Panc1 (cell line): ENCODE data around the gene ETV7. TPM values are rescaled to one million over a fixed set of nuclear protein-coding genes. Genes with fewer than 3 reads are reported as not detected.

Experiments
- ATAC-seq: fragments of 200-7000 bp; cut with Tn5 transposase; 2 replicates; pipeline ENCODE4 v1.9.1; 2020; ENCODE audit warnings: mild to moderate bottlenecking, moderate library complexity
- BruUV-seq: library from RNA; stranded (reverse); fragments of 400-500 nt; replicated peaks from 2 replicates; lab custom pipeline; 2021; lab: Mats Ljungman, UMichigan
- CTCF ChIA-PET: fragments of 300-600 bp; sonication (Branson Sonifier 250); formaldehyde crosslinking; loops from one replicate; lab custom pipeline; 2022; ENCODE audit warnings: antibody characterized with exemption; lab: Charles Lee
- POLR2A ChIA-PET: fragments of 300-600 bp; sonication (Branson Sonifier 250); formaldehyde crosslinking; loops from one replicate; lab custom pipeline; 2022; ENCODE audit warnings: antibody characterized with exemption; lab: Charles Lee
- DNase-seq: peaks from one replicate; pipeline ENCODE4 v3.0.0-alpha.2; 2010; ENCODE audit warnings: low read depth, low spot score
- H3K27ac ChIP-seq: 2 replicates; pipeline ENCODE4 v1.5.1; 2011; ENCODE audit warnings: mild to moderate bottlenecking, low read length, inconsistent platforms
- H3K27me3 ChIP-seq: fragments of 200-500 bp; sonication (Bioruptor generic); 2 replicates; pipeline ENCODE4 v1.6.0; 2014; ENCODE audit warnings: low read length, inconsistent platforms; ENCODE audit not compliant: control insufficient read depth, insufficient read depth
- H3K36me3 ChIP-seq: fragments of 200-500 bp; sonication (Bioruptor generic); 2 replicates; pipeline ENCODE4 v1.5.1; 2014; ENCODE audit warnings: inconsistent platforms, mild to moderate bottlenecking, low read length, moderate library complexity; ENCODE audit not compliant: control insufficient read depth, insufficient read depth
- H3K4me1 ChIP-seq: 2 replicates; pipeline ENCODE4 v1.5.1; 2011; ENCODE audit warnings: inconsistent platforms, mild to moderate bottlenecking, low read length, moderate library complexity; ENCODE audit not compliant: control insufficient read depth, insufficient read depth
- H3K4me3 ChIP-seq, 2 experiments: 2 replicates each; pipeline ENCODE4 v1.5.1; 2011 to 2012; ENCODE audit warnings: low read depth in 2 of 2, low read length in 2 of 2, mild to moderate bottlenecking in 2 of 2, inconsistent platforms in 1 of 2, moderate library complexity in 1 of 2
- H3K9me3 ChIP-seq: fragments of 200-500 bp; sonication (Bioruptor generic); 2 replicates; pipeline ENCODE4 v1.5.1; 2014; ENCODE audit warnings: low read depth, mild to moderate bottlenecking, inconsistent platforms, low read length, moderate library complexity; ENCODE audit not compliant: control insufficient read depth, insufficient read depth
- POLR2AphosphoS5 ChIP-seq: IDR thresholded peaks from 2 replicates; pipeline ENCODE4 v1.6.1; 2012; ENCODE audit warnings: mild to moderate bottlenecking, low read depth, low read length, moderate library complexity
- SIN3A ChIP-seq: IDR thresholded peaks from 2 replicates; pipeline ENCODE4 v1.6.1; 2012; ENCODE audit warnings: low read depth, mild to moderate bottlenecking, low read length, moderate library complexity, borderline replicate concordance; ENCODE audit not compliant: insufficient read depth
- TCF7L2 ChIP-seq: IDR thresholded peaks from 2 replicates; pipeline ENCODE4 v1.6.1; 2011; ENCODE audit warnings: mild to moderate bottlenecking, low read depth, low read length, inconsistent platforms
- in situ Hi-C: cut with HindIII; loops from 2 replicates; pipeline ENCODE4 v1.10.0; 2016; ENCODE audit warnings: low sequenced_read_pairs, low pct_unique_long_range_greater_than_20kb
- intact Hi-C: fragments of 100-400 bp; cut with micrococcal nuclease; formaldehyde crosslinking; loops from one replicate; pipeline ENCODE4 v1.10.0; 2022; ENCODE audit not compliant: unreplicated experiment
- total RNA-seq: library from RNA; stranded (reverse); gene quantifications from one replicate; pipeline ENCODE4 v1.2.1, GENCODE V29; 2021; ENCODE audit not compliant: unreplicated experiment
- TF ChIP-seq, protein P1 (sequence below), 2 experiments: IDR thresholded peaks; 2 replicates each; pipeline ENCODE4 v1.6.1; 2011 to 2012; ENCODE audit warnings: low read depth in 2 of 2, control low read depth in 1 of 2, low read length in 1 of 2, mild to moderate bottlenecking in 1 of 2, moderate library complexity in 1 of 2; ENCODE audit not compliant: insufficient read depth in 1 of 2
- TF ChIP-seq, protein P2 (sequence below): fragments of 450-650 bp; IDR thresholded peaks from 2 replicates; pipeline ENCODE4 v1.5.1; 2017; ENCODE audit warnings: mild to moderate bottlenecking

Gene ETV7
- total RNA-seq, 1 experiment from 2014 or later: 2.0 TPM

DNA sequence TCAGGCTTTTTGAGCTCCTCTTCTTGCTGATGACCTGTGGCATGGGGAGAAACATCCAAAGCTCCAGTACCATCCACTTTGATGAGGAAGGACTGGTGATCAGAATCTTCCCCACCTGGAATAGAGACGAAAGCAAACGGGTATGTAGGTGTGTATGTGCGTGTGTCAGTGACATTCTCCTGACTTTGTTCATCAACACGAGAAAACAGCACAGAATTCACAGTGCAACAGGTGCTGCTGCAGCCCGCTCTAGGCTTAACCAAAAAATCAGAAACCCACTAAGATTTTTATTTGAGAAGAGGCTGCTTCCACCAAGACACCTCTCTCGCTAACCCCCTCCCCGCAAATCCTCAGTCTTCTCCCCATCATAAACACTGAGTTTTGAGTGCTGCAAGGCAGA is 58.9 kb downstream of the ETV7 start:
- TF ChIP-seq, protein P1, sequence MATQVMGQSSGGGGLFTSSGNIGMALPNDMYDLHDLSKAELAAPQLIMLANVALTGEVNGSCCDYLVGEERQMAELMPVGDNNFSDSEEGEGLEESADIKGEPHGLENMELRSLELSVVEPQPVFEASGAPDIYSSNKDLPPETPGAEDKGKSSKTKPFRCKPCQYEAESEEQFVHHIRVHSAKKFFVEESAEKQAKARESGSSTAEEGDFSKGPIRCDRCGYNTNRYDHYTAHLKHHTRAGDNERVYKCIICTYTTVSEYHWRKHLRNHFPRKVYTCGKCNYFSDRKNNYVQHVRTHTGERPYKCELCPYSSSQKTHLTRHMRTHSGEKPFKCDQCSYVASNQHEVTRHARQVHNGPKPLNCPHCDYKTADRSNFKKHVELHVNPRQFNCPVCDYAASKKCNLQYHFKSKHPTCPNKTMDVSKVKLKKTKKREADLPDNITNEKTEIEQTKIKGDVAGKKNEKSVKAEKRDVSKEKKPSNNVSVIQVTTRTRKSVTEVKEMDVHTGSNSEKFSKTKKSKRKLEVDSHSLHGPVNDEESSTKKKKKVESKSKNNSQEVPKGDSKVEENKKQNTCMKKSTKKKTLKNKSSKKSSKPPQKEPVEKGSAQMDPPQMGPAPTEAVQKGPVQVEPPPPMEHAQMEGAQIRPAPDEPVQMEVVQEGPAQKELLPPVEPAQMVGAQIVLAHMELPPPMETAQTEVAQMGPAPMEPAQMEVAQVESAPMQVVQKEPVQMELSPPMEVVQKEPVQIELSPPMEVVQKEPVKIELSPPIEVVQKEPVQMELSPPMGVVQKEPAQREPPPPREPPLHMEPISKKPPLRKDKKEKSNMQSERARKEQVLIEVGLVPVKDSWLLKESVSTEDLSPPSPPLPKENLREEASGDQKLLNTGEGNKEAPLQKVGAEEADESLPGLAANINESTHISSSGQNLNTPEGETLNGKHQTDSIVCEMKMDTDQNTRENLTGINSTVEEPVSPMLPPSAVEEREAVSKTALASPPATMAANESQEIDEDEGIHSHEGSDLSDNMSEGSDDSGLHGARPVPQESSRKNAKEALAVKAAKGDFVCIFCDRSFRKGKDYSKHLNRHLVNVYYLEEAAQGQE (IDR thresholded peaks at IDR 0.05; ENCODE audit: insufficient read depth in 1 of 2, low read depth in 2 of 2, low read length in 1 of 2): no peak
- TF ChIP-seq TCF7L2 (no peak), SIN3A (no peak), POLR2AphosphoS5 (no peak)
- TF ChIP-seq, protein P2, sequence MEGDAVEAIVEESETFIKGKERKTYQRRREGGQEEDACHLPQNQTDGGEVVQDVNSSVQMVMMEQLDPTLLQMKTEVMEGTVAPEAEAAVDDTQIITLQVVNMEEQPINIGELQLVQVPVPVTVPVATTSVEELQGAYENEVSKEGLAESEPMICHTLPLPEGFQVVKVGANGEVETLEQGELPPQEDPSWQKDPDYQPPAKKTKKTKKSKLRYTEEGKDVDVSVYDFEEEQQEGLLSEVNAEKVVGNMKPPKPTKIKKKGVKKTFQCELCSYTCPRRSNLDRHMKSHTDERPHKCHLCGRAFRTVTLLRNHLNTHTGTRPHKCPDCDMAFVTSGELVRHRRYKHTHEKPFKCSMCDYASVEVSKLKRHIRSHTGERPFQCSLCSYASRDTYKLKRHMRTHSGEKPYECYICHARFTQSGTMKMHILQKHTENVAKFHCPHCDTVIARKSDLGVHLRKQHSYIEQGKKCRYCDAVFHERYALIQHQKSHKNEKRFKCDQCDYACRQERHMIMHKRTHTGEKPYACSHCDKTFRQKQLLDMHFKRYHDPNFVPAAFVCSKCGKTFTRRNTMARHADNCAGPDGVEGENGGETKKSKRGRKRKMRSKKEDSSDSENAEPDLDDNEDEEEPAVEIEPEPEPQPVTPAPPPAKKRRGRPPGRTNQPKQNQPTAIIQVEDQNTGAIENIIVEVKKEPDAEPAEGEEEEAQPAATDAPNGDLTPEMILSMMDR: no peak
- no peak overlapping the region for H3K4me3 ChIP-seq
- H3K4me1 ChIP-seq: no peaks in the 10 kb centered on the region
- no peaks in the 10 kb centered on the region for H3K9me3 ChIP-seq
- in situ Hi-C loops: no loop called here
- POLR2A ChIA-PET: no interaction called here
- H3K27me3 ChIP-seq: peaks cover 3% of the 10 kb centered on the region; the same call in 1 of the 2 replicates
- intact Hi-C loops: no loop called here
- no peak overlapping the region for H3K27ac ChIP-seq
- DNase-seq: no peak
- ATAC-seq: no peak
- BruUV-seq: no TSS peak
- no peaks in the 10 kb centered on the region for H3K36me3 ChIP-seq
- CTCF ChIA-PET: interaction anchor here (0.8 kb wide), 1 partner anchor 12 kb away, joined by 4 read pairs; no protein-coding TSS in a partner anchor

DNA sequence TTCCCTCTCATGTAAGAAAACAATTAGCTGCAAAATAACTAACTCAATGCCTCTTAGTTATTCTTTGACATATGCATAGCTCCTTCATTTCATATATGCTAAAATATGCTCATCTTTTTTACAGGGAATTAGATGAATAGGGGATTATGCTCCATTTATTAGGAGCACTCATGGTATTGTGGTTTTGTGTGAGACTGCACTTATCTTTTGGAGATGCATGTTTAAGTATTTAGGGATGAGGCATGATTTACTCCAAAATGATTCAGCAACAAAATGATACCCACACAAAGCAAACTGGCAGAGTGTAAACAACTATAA is 59.6 kb downstream of the ETV7 start:
- ChIA-PET POLR2A (no interaction called here), CTCF (interaction anchor here (0.8 kb wide), 1 partner anchor 13 kb away, joined by 4 read pairs; no protein-coding TSS in a partner anchor)
- in situ Hi-C loops: no loop called here

More for the DNA sequence above, 59.6 kb downstream of the ETV7 start:
- no peak for DNase-seq
- Histone ChIP-seq H3K4me1 (no peaks in the 10 kb centered on the region), H3K27me3 (peaks cover 3% of the 10 kb centered on the region; the same call in 1 of the 2 replicates), H3K27ac (no peak overlapping the region), H3K36me3 (no peaks in the 10 kb centered on the region), H3K9me3 (no peaks in the 10 kb centered on the region), H3K4me3 (no peak overlapping the region)
- TF ChIP-seq TCF7L2 (no peak), SIN3A (no peak), POLR2AphosphoS5 (no peak)
- TF ChIP-seq, protein P2: no peak
- TF ChIP-seq, protein P1 (IDR thresholded peaks at IDR 0.05; ENCODE audit: insufficient read depth in 1 of 2, low read depth in 2 of 2, low read length in 1 of 2): no peak
- ATAC-seq: no peak
- intact Hi-C loops: no loop called here
- no TSS peak for BruUV-seq
